Mesothelial cell of epicardium (in vitro differentiated cells): Measurements from ENCODE around the gene C10orf71. TPM values are rescaled to one million over a fixed set of nuclear protein-coding genes. Genes with fewer than 3 reads are reported as not detected.

ENCODE experiments used
- DNase-seq, 2 experiments: peaks; one replicate each; pipeline ENCODE4 v3.0.0; 2021; ENCODE audit warnings: low spot score in 2 of 2; ENCODE audit not compliant: unreplicated experiment in 2 of 2
- H3K27ac Mint-ChIP-seq: 2 replicates; pipeline ENCODE4 v1.8.0; 2021; ENCODE audit warnings: mixed read lengths
- H3K27me3 Mint-ChIP-seq: 2 replicates; pipeline ENCODE4 v1.8.0; 2021; ENCODE audit warnings: low read depth, mixed read lengths
- H3K36me3 Mint-ChIP-seq: 2 replicates; pipeline ENCODE4 v1.8.0; 2021; ENCODE audit warnings: mixed read lengths
- H3K4me1 Mint-ChIP-seq: 2 replicates; pipeline ENCODE4 v1.8.0; 2021; ENCODE audit warnings: mixed read lengths
- H3K4me3 Mint-ChIP-seq: 2 replicates; pipeline ENCODE4 v1.8.0; 2021; ENCODE audit warnings: mild to moderate bottlenecking, moderate library complexity, mixed read lengths
- H3K9me3 Mint-ChIP-seq: 2 replicates; pipeline ENCODE4 v1.8.0; 2021; ENCODE audit warnings: mixed read lengths
- CTCF ChIP-seq: fragments of 200-600 bp; sonication (generic); IDR thresholded peaks from one replicate; pipeline ENCODE4 v1.5.0; 2021; ENCODE audit warnings: antibody characterized with exemption; ENCODE audit not compliant: unreplicated experiment
- total RNA-seq: library from RNA; stranded (reverse); gene quantifications from 3 replicates; pipeline ENCODE4 v1.2.1, GENCODE V29; 2021

C10orf71 gene
- total RNA-seq, 1 donor from 2014 or later = not detected

DNA sequence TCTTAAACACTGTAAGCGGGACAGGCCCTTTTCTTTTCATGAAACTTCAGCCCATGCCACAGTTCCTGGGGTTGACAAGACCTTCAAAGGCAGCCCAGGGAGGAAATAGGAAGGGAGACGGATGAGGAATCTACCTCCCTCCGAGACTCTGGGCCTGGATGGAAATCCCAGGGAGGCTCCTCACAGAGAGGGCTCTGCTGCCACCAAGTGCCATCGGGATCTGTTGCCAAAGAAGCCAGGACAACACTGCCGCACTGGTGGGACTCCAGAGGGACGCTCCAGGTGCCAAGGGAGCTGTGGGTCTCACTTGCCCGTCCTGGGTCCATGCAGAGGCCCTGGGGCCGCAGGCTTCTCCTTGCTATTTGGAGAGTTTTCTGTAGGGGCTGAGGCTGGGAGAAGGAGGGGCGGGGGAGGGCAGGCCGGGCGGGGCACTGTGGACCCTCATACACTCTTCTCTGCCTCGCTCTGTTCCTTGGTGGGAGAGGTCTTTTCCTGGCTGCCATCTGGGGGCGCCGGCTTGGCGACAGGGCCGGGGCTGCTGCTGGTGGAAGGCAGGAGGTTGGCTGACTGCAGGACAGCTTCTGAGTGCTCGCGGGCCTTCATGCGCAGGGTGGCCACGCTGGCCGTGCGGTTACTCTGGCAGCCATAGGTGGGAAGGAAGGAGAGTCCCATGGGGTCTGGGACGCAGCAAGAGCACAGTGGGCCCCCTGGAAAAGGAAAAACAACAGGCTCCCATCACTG lies 66.9 kb downstream of the C10orf71 start:
- no peaks in the 10 kb centered on the region for H3K4me1 Mint-ChIP-seq
- no peaks in the 10 kb centered on the region for H3K9me3 Mint-ChIP-seq
- peaks cover 43% of the 10 kb centered on the region for H3K27me3 Mint-ChIP-seq
- H3K36me3 Mint-ChIP-seq = no peaks in the 10 kb centered on the region
- H3K27ac Mint-ChIP-seq = no peak overlapping the region
- no peak for TF ChIP-seq CTCF
- H3K4me3 Mint-ChIP-seq = no peak overlapping the region
- no peak for DNase-seq

DNA sequence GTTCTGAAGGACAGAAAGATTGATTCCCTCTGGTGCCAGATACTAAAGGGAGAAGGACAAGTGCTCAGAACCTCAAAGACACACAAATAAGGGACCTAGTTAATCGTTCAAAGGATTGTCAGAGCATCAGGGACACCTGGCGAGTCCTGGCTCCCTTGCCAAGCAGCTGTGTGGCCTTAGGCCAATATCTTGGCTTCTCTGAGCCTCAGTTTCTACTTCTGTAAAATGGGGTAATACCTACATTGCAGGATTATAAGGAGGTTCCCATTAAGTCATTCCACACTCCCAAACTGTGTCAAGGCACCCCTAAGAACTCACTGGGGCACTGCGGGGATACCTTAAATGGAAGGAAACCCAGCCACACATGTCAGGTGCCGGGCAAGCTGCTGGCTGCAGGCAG lies 67.5 kb downstream of the C10orf71 start:
- H3K27ac Mint-ChIP-seq = no peak overlapping the region
- TF ChIP-seq CTCF = no peak
- H3K4me3 Mint-ChIP-seq = no peak overlapping the region
- no peaks in the 10 kb centered on the region for H3K9me3 Mint-ChIP-seq
- H3K27me3 Mint-ChIP-seq = peaks cover 43% of the 10 kb centered on the region
- no peaks in the 10 kb centered on the region for H3K36me3 Mint-ChIP-seq
- no peak for DNase-seq
- no peaks in the 10 kb centered on the region for H3K4me1 Mint-ChIP-seq

GRCh38 chr10:49367600-49367999 lies 68.6 kb downstream of the C10orf71 start:
- Mint-ChIP-seq H3K27me3 (peaks cover 45% of the 10 kb centered on the region), H3K36me3 (no peaks in the 10 kb centered on the region), H3K9me3 (no peaks in the 10 kb centered on the region), H3K4me1 (no peaks in the 10 kb centered on the region), H3K27ac (no peak overlapping the region), H3K4me3 (no peak overlapping the region)
- TF ChIP-seq CTCF = no peak
- DNase-seq = no peak

- no peak overlapping the region for H3K27ac Mint-ChIP-seq
- no peaks in the 10 kb centered on the region for H3K9me3 Mint-ChIP-seq
- TF ChIP-seq CTCF = no peak
- DNase-seq = no peak
- no peak overlapping the region for H3K4me3 Mint-ChIP-seq
- no peaks in the 10 kb centered on the region for H3K4me1 Mint-ChIP-seq
- peaks cover 45% of the 10 kb centered on the region for H3K27me3 Mint-ChIP-seq
- no peaks in the 10 kb centered on the region for H3K36me3 Mint-ChIP-seq
These were observed 69.3 kb downstream of the C10orf71 start for GRCh38 chr10:49368256-49368655.

- no peaks in the 10 kb centered on the region for H3K4me1 Mint-ChIP-seq
- no peaks in the 10 kb centered on the region for H3K9me3 Mint-ChIP-seq
- H3K4me3 Mint-ChIP-seq = no peak overlapping the region
- peaks cover 46% of the 10 kb centered on the region for H3K27me3 Mint-ChIP-seq
- H3K27ac Mint-ChIP-seq = no peak overlapping the region
- no peak for DNase-seq
- no peaks in the 10 kb centered on the region for H3K36me3 Mint-ChIP-seq
- no peak for TF ChIP-seq CTCF
These were observed 70.5 kb downstream of the C10orf71 start for GRCh38 chr10:49369216-49370162.
